ENCODE measurements around the gene INS. TPM values are rescaled to one million over a fixed set of nuclear protein-coding genes. Genes with fewer than 3 reads are reported as not detected.
A peak's percentile ranks its signal among the peaks of the same experiment; 100 is the strongest.

Gene INS
- total and polyA plus RNA-seq, 2 of the 4 experiments (the other 2 are of a cell fraction) = not detected

DNA sequence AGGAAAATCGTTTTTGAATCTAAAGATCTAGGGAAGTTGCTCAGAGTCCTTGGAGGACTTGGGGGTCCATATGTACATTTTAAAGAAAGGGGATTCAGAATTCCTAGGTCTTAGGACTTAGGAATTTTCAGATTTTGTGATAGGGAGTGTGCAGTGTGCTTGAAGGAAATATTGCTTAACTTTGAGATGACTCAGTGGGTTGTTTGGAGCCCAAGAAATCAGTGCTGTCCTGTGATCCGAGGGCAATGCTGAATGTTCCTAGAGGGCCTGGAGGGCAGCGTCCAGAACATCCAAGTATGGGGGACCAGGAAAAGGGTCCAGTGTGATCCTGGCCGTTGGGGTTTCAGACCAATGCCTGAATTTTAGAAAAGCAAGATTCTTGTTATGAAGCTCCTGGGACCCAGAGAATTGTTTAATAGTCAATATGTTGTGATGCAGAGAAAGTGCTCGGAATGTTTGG lies 18.7 kb downstream of the INS start:
- in situ Hi-C loops (cut with MboI; ENCODE audit: low sequenced_read_pairs) (no loop called here), dilution Hi-C loops (cut with HindIII; ENCODE audit: low sequenced_read_pairs, unreplicated experiment) (no loop called here), intact Hi-C loops (cut with micrococcal nuclease) (no loop called here)
- H3K4me1 ChIP-seq (ENCODE audit: control insufficient read depth, insufficient read depth, low read length) = peaks cover 2% of the 10 kb centered on the region
- H2AK5ac ChIP-seq (ENCODE audit: low read depth, low read length) = no peak overlapping the region
- H4K91ac ChIP-seq (ENCODE audit: insufficient read depth, low read depth, low read length) = no peak overlapping the region
- no peak overlapping the region for H3K4ac ChIP-seq (ENCODE audit: low read depth, low read length)
- no TSS peak for BruUV-seq (replicated peaks)
- DNase-seq (peak; percentile 30), ATAC-seq (ENCODE audit: low read depth) (peak; percentile 47)
- no peak overlapping the region for H2AFZ ChIP-seq (replicated peaks; ENCODE audit: low read length, poor library complexity)
- H4K20me1 ChIP-seq (ENCODE audit: insufficient read depth, low read length) = peaks cover 15% of the 10 kb centered on the region
- H3K9ac ChIP-seq (ENCODE audit: low read depth, low read length) = no peak overlapping the region
- H2BK5ac ChIP-seq (ENCODE audit: low read depth, low read length, poor library complexity, severe bottlenecking) = no peak overlapping the region
- POLR2A ChIA-PET (ENCODE audit: unreplicated experiment) = no interaction called here
- TF ChIP-seq FOS (IDR thresholded peaks at IDR 0.05; ENCODE audit: low read depth, low read length) = 0 out of 2 replicates have a peak, but pooled peaks have one; percentile 25
- TF ChIP-seq CEBPB (IDR thresholded peaks at IDR 0.05; ENCODE audit: low read depth, low read length) = peak; percentile 95
- TF ChIP-seq MAFK (IDR thresholded peaks at IDR 0.05; ENCODE audit: low read depth, low read length) = no peak
- H3K27ac ChIP-seq (ENCODE audit: insufficient read depth, low read length) = no peak overlapping the region
- H3K79me1 ChIP-seq (ENCODE audit: low read depth in 1 of 2, low read length in 2 of 2) = no peaks in the 10 kb centered on the region
- no peak overlapping the region for H4K8ac ChIP-seq (ENCODE audit: low read depth in 2 of 2, low read length in 2 of 2)
- H3K9me1 ChIP-seq (ENCODE audit: insufficient read depth, low read length) = no peaks in the 10 kb centered on the region
- no peak overlapping the region for H2AK9ac ChIP-seq (replicated peaks; ENCODE audit: low read depth, low read length, poor library complexity)
- no peak overlapping the region for H2BK120ac ChIP-seq (ENCODE audit: low read depth, low read length)
- no peak overlapping the region for H3K14ac ChIP-seq (replicated peaks; ENCODE audit: low read depth, low read length)
- no peak overlapping the region for H3K4me3 ChIP-seq (ENCODE audit: insufficient read depth, low read depth, low read length)
- H3K27me3 ChIP-seq (ENCODE audit: control insufficient read depth, insufficient read depth, low read length) = peaks cover 93% of the 10 kb centered on the region
- no peak overlapping the region for H3K4me2 ChIP-seq (ENCODE audit: low read depth, low read length)
- H3K36me3 ChIP-seq (ENCODE audit: control insufficient read depth, insufficient read depth, low read length) = no peaks in the 10 kb centered on the region
- no peak overlapping the region for H3K56ac ChIP-seq (ENCODE audit: extremely low read depth, insufficient read depth, low read length)
- H2BK20ac ChIP-seq (ENCODE audit: low read depth, low read length) = no peak overlapping the region
- no peaks in the 10 kb centered on the region for H3K9me3 ChIP-seq (ENCODE audit: control insufficient read depth, insufficient read depth, low read length)
- 14% methylated on average over 5 of the region's 5 CpGs; no CpG with 5 or more reads in 1 of the 2 experiments for WGBS, 2 experiments (ENCODE audit: extremely low coverage in 2 of 2, insufficient read length in 1 of 2)
- H4K5ac ChIP-seq (ENCODE audit: low read depth, low read length) = no peak overlapping the region
- no peak overlapping the region for H3K18ac ChIP-seq (ENCODE audit: low read depth, low read length)
- CTCF ChIA-PET = interaction anchor here (3.2 kb wide), 1 partner anchor 9 kb away, joined by 14 read pairs; no protein-coding TSS in a partner anchor
- no peak overlapping the region for H3K23ac ChIP-seq (ENCODE audit: low read depth, low read length)
- H2BK15ac ChIP-seq (ENCODE audit: low read depth, low read length) = no peak overlapping the region

All from IMR-90 (cell line).